HL-60 (cell line): ENCODE measurements around the gene COQ10A.
"Not testable (repeated sequence)": the region's sequence is repeated elsewhere in the genome, so short reads cannot be mapped to it uniquely, and the experiment has no call there.

Experiments
- DNase-seq, 2 experiments: peaks; one replicate each; pipeline ENCODE4 v3.0.0-alpha.2; 2010 to 2020; ENCODE audit warnings: low read depth in 1 of 2, low spot score in 1 of 2
- H3K27ac ChIP-seq: fragments of 250-450 bp; sonication (Bioruptor Pico); replicated peaks from 2 replicates; pipeline ENCODE4 v1.5.1; 2020; ENCODE audit warnings: mild to moderate bottlenecking, moderate library complexity
- H3K27me3 ChIP-seq: fragments of 250-450 bp; sonication (Bioruptor Pico); 2 replicates; pipeline ENCODE4 v1.5.1; 2021; ENCODE audit warnings: mild to moderate bottlenecking, moderate library complexity; ENCODE audit not compliant: insufficient read depth, poor library complexity, severe bottlenecking
- H3K4me3 ChIP-seq: replicated peaks from 2 replicates; pipeline ENCODE4 v1.5.1; 2011; ENCODE audit warnings: mild to moderate bottlenecking, control low read depth, low read length; ENCODE audit not compliant: insufficient read depth
- GABPA ChIP-seq: IDR thresholded peaks from 2 replicates; pipeline ENCODE4 v1.6.1; 2012; ENCODE audit warnings: low read depth
- POLR2AphosphoS5 ChIP-seq: IDR thresholded peaks from 2 replicates; pipeline ENCODE4 v1.6.1; 2012; ENCODE audit warnings: low read depth
- SPI1 ChIP-seq: IDR thresholded peaks from 2 replicates; pipeline ENCODE4 v1.6.1; 2012; ENCODE audit warnings: low read depth, mild to moderate bottlenecking, borderline replicate concordance
- TF ChIP-seq, protein P1 (sequence below): IDR thresholded peaks from 2 replicates; pipeline ENCODE4 v1.6.1; 2012; ENCODE audit warnings: low read depth; ENCODE audit not compliant: insufficient replicate concordance
- TF ChIP-seq, protein P2 (sequence below): IDR thresholded peaks from one replicate; pipeline ENCODE4 v1.5.1; 2011; ENCODE audit warnings: low read length, control low read depth, inconsistent platforms; ENCODE audit not compliant: insufficient read depth

The COQ10A gene

DNA sequence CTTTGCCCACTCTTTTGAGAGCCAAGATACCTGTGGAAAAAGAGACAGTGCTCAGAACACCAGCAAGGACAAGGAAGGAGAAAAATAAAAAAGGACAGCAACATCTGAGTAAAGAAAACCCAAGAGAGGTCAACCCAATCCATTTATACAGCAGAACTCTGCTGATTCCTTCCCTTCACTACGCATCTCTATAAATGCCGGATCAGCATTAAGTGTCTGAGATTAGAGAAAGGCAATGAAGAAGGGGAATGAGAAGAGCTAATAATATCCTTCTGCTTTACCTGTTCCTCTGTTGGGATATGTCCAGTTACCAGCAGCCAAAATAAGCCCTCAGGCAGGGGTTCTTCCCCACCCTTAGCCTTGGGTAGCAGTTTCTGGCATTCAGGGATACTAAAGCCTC, 15.8 kb downstream of the COQ10A start:
- TF ChIP-seq GABPA (no peak), POLR2AphosphoS5 (no peak), SPI1 (no peak)
- H3K4me3 ChIP-seq = no peak overlapping the region
- no peak for DNase-seq
- no peaks in the 10 kb centered on the region for H3K27me3 ChIP-seq
- no peak overlapping the region for H3K27ac ChIP-seq

DNA sequence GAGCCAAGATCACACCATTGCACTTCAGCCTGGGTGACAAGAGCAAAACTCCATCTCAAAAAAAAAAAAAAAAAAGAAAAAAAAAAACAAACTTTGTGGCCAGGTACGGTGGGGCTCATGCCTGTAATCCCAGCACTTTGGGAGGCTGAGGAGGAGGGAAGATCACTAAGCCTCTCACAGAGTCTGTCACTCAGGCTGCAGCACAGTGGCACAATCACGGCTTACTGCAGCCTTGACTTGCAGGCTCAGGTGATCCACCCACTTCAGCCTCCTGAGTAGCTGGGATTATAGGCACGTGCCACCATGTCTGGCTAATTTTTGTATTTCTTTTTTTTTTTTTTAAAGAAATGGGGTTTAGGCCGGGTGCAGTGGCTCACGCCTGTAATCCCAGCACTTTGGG, 17.5 kb downstream of the COQ10A start:
- not testable (repeated sequence) for H3K4me3 ChIP-seq, H3K27me3 ChIP-seq, H3K27ac ChIP-seq, DNase-seq

DNA sequence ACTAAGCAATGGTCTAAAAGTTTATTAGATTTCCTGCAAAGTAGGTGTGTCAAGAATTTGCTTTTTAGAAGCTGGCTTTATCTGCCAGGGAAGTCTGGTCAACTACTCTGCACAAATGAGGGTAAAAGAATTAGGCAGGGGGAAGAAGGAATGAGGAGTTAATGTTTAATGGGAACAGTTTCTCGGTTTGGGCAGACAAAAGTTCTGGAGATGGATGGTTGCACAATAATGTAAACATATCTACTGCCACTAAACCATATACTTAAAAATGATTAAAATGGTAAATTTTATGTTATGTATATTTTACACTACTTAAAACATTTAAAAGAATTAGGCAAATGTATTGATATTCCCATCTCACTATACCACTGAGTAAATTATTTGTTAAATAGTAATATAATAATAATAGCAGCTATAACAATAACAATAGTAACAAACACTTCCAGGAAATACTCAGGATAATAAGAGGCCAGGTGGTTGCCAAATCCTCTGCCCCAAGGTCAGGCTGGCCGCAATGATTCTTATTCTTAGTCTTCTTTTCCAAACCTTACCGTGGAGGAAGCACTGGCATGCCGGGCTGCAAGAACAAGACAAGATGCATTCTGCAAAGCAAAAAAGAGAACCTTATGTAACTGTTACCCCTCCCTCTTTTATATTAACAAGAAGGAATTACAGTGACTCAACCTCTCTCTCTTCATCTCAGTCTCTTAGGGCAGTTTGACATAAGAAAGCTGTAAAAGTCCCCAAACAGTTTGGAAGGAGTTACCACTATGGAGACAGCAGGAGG, 19.5 kb downstream of the COQ10A start:
- Histone ChIP-seq H3K4me3 (no peak overlapping the region), H3K27ac (peak overlapping the region; percentile 22), H3K27me3 (no peaks in the 10 kb centered on the region)
- DNase-seq = no peak
- TF ChIP-seq POLR2AphosphoS5 (no peak), SPI1 (no peak), GABPA (no peak)
- TF ChIP-seq, protein P1, sequence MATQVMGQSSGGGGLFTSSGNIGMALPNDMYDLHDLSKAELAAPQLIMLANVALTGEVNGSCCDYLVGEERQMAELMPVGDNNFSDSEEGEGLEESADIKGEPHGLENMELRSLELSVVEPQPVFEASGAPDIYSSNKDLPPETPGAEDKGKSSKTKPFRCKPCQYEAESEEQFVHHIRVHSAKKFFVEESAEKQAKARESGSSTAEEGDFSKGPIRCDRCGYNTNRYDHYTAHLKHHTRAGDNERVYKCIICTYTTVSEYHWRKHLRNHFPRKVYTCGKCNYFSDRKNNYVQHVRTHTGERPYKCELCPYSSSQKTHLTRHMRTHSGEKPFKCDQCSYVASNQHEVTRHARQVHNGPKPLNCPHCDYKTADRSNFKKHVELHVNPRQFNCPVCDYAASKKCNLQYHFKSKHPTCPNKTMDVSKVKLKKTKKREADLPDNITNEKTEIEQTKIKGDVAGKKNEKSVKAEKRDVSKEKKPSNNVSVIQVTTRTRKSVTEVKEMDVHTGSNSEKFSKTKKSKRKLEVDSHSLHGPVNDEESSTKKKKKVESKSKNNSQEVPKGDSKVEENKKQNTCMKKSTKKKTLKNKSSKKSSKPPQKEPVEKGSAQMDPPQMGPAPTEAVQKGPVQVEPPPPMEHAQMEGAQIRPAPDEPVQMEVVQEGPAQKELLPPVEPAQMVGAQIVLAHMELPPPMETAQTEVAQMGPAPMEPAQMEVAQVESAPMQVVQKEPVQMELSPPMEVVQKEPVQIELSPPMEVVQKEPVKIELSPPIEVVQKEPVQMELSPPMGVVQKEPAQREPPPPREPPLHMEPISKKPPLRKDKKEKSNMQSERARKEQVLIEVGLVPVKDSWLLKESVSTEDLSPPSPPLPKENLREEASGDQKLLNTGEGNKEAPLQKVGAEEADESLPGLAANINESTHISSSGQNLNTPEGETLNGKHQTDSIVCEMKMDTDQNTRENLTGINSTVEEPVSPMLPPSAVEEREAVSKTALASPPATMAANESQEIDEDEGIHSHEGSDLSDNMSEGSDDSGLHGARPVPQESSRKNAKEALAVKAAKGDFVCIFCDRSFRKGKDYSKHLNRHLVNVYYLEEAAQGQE = no peak
- TF ChIP-seq, protein P2, sequence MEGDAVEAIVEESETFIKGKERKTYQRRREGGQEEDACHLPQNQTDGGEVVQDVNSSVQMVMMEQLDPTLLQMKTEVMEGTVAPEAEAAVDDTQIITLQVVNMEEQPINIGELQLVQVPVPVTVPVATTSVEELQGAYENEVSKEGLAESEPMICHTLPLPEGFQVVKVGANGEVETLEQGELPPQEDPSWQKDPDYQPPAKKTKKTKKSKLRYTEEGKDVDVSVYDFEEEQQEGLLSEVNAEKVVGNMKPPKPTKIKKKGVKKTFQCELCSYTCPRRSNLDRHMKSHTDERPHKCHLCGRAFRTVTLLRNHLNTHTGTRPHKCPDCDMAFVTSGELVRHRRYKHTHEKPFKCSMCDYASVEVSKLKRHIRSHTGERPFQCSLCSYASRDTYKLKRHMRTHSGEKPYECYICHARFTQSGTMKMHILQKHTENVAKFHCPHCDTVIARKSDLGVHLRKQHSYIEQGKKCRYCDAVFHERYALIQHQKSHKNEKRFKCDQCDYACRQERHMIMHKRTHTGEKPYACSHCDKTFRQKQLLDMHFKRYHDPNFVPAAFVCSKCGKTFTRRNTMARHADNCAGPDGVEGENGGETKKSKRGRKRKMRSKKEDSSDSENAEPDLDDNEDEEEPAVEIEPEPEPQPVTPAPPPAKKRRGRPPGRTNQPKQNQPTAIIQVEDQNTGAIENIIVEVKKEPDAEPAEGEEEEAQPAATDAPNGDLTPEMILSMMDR = no peak

DNA sequence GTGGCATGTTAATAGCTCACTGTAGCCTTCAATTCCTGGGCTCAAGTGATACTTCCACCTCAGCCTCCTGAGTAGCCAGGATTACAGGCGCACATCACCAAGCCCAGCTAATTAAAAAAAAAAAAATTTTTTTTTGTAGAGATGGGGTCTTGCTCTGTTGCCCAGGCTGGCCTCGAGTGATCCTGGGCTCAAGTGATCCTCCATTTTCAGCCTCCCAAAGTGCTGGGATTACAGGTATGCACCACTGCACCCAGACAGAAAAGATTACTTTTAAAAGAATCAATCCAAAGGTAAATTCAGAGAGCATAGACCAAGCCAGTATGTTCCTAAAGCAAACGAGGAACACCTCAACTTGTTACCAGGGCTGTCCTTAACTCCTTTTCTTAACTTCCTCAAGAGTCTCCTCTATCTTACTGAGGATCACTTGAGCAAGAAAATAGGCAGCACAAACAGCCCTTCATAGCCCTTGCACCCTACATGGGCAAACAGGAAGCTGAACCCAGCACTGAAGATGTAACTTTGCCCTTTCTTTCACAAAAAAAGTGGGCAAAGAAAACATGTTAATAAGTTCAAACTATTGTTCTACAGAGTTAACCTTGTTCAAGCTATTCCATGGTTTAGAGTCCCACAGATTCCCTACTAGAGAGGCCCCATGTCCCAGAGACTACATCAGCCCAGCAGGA, 22.1 kb downstream of the COQ10A start:
- TF ChIP-seq, protein P2 = no peak
- TF ChIP-seq, protein P1 = no peak
- TF ChIP-seq POLR2AphosphoS5 = no peak
- no peaks in the 10 kb centered on the region for H3K27me3 ChIP-seq
- peak overlapping the region; percentile 61 for H3K27ac ChIP-seq
- no peak overlapping the region for H3K4me3 ChIP-seq
- DNase-seq = peak; percentile 46 to 78

DNA sequence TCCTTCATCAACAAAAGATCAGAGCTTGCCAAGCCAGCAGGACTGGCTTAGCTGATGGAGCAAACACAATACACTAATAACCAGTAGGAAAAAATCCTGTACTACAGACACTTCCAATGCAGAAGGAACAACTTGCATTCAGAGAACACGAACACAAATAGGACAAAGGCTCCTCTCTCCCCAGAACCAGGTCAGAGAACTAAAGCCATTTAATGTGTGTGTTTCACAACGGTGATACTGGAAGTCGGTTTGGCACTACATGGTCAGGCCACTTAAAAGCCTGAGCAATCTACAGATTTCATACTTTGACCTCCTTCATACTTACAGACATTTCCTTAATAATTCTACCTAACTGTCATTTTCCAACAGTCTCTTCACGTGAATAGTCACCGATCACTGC, 27.1 kb downstream of the COQ10A start:
- Histone ChIP-seq H3K27me3 (no peaks in the 10 kb centered on the region), H3K27ac (no peak overlapping the region), H3K4me3 (no peak overlapping the region)
- no peak for DNase-seq
- TF ChIP-seq GABPA (no peak), SPI1 (no peak), POLR2AphosphoS5 (no peak)
- TF ChIP-seq, protein P1 = no peak
- TF ChIP-seq, protein P2 = no peak
